Hepatic stellate cell (primary cell): ENCODE results near the gene SMIM30.
A peak's percentile ranks its signal among the peaks of the same experiment; 100 is the strongest.
"Not testable (repeated sequence)": the region's sequence is repeated elsewhere in the genome, so short reads cannot be mapped to it uniquely, and the experiment has no call there.

Experiments
- DNase-seq: peaks from one replicate; pipeline ENCODE4 v3.0.0; 2011; ENCODE audit warnings: low spot score

SMIM30 gene

GRCh38 chr7:113118074-113118959, at the start of gene SMIM30:
Gene SMIM30, minus strand, starts transcription at chr7:113118554. Its CDS starts 976 bp downstream, at chr7:113117578.
- peak; percentile 68 for DNase-seq

- DNase-seq = not testable (repeated sequence)
These were observed 47.8 kb upstream of the SMIM30 start for GRCh38 chr7:113166176-113166575.

GRCh38 chr7:113161050-113161449, 42.7 kb upstream of the SMIM30 start:
- no peak for DNase-seq

GRCh38 chr7:113159746-113160339, 41.5 kb upstream of the SMIM30 start:
- DNase-seq = peak; percentile 21

- no peak for DNase-seq
These were observed 40.4 kb upstream of the SMIM30 start for GRCh38 chr7:113158756-113159155.

- no peak for DNase-seq
These were observed 35.8 kb upstream of the SMIM30 start for GRCh38 chr7:113154117-113154516.

- no peak for DNase-seq
These were observed 26.5 kb upstream of the SMIM30 start for GRCh38 chr7:113144817-113145216.

- no peak for DNase-seq
These were observed 25.3 kb upstream of the SMIM30 start for GRCh38 chr7:113143486-113144257.

GRCh38 chr7:113142385-113143119, 24.2 kb upstream of the SMIM30 start:
- no peak for DNase-seq

- DNase-seq = no peak
These were observed 23.4 kb upstream of the SMIM30 start for GRCh38 chr7:113141803-113142202.

GRCh38 chr7:113140956-113141355, 22.6 kb upstream of the SMIM30 start:
- no peak for DNase-seq

GRCh38 chr7:113137241-113137640, 18.9 kb upstream of the SMIM30 start:
- DNase-seq = no peak

GRCh38 chr7:113134025-113134424, 15.7 kb upstream of the SMIM30 start:
- no peak for DNase-seq

GRCh38 chr7:113131367-113131766, 13.0 kb upstream of the SMIM30 start:
- DNase-seq = no peak

- DNase-seq = no peak
These were observed 9.7 kb upstream of the SMIM30 start for GRCh38 chr7:113128031-113128430.

- DNase-seq = no peak
These were observed 7.4 kb upstream of the SMIM30 start for GRCh38 chr7:113125728-113126127.

- no peak for DNase-seq
These were observed 4.4 kb upstream of the SMIM30 start for GRCh38 chr7:113122744-113123143.

- DNase-seq = no peak
These were observed 2.3 kb upstream of the SMIM30 start for GRCh38 chr7:113120647-113121046.

- DNase-seq = no peak
These were observed 1.1 kb upstream of the SMIM30 start for GRCh38 chr7:113119429-113119828.

GRCh38 chr7:113117374-113117774, 980 bp downstream of the SMIM30 start:
- not testable (repeated sequence) for DNase-seq

GRCh38 chr7:113113912-113114311, 4.4 kb downstream of the SMIM30 start:
- DNase-seq = no peak

- DNase-seq = no peak
These were observed 8.6 kb downstream of the SMIM30 start for GRCh38 chr7:113109718-113110117.
